ENCODE results near the gene POLR2C.

DNA sequence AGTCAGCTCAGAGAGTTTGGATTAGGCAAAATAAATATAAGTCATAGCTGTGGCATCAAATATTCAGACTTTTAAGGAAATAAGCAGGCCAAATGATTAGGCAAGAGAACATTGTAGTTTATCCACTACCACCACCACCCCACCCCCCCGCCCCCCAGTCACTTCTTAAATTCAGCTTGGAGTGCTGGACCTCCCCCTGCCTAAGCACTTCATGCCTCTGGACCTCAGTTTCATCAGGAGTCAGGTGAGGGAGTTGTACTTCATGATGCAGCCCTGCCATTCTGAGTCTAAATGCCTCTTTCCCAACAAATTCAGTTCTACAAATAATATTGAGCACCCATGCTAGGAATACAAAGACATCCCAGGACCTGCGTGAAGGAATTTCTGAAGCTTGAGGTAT is 2.0 kb downstream of the POLR2C start:
- TF ChIP-seq CTCF (conservative IDR thresholded peaks at IDR 0.05) (no peak), EZH2 (IDR thresholded peaks at IDR 0.05; ENCODE audit: low read depth) (no peak)
